GM10266 (cell line): ENCODE measurements around the gene ITGB1BP2.
"Not testable (repeated sequence)": the region's sequence is repeated elsewhere in the genome, so short reads cannot be mapped to it uniquely, and the experiment has no call there.

Experiments used
- DNase-seq: peaks from one replicate; pipeline ENCODE4 v3.0.0; 2012; ENCODE audit errors: extremely low spot score
- CTCF ChIP-seq: IDR thresholded peaks from 2 replicates; pipeline ENCODE4 v1.5.1; 2012; ENCODE audit warnings: mild to moderate bottlenecking, low read depth; ENCODE audit not compliant: control insufficient read depth, insufficient read depth; ENCODE audit errors: missing control alignments

The ITGB1BP2 gene

GRCh38 chrX:71292669-71293365 lies 8.7 kb upstream of the ITGB1BP2 start:
- TF ChIP-seq CTCF, result no peak
- DNase-seq, result no peak

- no peak for TF ChIP-seq CTCF
- DNase-seq, result no peak
Measured at GRCh38 chrX:71296806-71297205, 4.7 kb upstream of the ITGB1BP2 start.

GRCh38 chrX:71298119-71298518 lies 3.4 kb upstream of the ITGB1BP2 start:
- no peak for TF ChIP-seq CTCF
- DNase-seq, result no peak

- DNase-seq, result not testable (repeated sequence)
Measured at GRCh38 chrX:71300064-71300463, 1.5 kb upstream of the ITGB1BP2 start.

GRCh38 chrX:71300495-71300894 lies 1.1 kb upstream of the ITGB1BP2 start:
- DNase-seq, result not testable (repeated sequence)

GRCh38 chrX:71302461-71303213 lies 1.1 kb downstream of the ITGB1BP2 start:
- DNase-seq, result no peak
- no peak for TF ChIP-seq CTCF

- TF ChIP-seq CTCF, result no peak
- DNase-seq, result no peak
Measured at GRCh38 chrX:71304561-71304960, 3.0 kb downstream of the ITGB1BP2 start.

- no peak for TF ChIP-seq CTCF
- DNase-seq, result no peak
Measured at GRCh38 chrX:71315917-71316316, 14.4 kb downstream of the ITGB1BP2 start.

GRCh38 chrX:71316959-71317358 lies 15.4 kb downstream of the ITGB1BP2 start:
- not testable (repeated sequence) for DNase-seq
